ENCODE results near the gene FAM174B.

Gene FAM174B

DNA sequence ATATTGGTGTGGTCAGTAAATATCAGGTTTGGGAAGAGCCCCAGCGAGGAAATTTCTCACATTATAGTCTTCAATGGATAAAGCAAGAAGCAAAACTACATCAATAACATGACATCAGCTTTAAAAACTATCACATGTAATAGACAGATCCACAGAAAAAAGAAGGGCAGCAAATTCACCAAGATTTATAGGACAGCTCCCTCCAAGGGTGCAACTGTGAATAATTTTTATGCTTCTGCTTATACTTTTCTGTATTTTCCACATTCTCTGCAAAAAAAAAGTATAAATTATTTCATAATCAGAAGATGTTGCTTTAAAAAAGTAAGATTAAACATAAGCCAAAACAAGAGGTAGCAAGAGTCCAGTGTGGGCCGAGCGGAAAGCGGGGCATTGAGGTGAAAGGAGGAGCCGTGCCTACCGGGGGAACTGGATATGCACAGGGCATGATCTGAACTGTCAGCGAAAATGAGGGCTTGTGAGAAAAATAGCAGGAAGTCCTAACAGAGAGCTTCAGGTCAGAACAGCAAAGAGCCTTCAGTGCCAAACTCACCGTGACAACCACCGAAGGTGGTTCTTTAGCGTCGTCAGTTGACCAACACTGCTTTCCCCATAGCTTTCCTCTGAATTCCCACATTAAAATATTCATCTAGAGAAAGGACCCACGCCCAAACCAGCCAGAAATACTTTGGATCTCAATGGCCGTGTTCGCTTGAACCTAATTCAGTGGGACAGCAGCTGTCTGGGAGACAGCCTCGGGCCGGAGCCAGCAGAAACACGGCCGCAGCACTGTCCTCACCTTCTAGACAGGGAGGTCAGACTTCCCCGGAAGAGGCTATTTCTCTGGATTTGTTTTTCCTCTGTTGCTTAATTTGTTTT lies 59.8 kb downstream of the FAM174B start:
- H3K4me1 Mint-ChIP-seq (ENCODE audit: low read depth), result no peaks in the 10 kb centered on the region
- peaks cover 4% of the 10 kb centered on the region for H3K27me3 Mint-ChIP-seq (ENCODE audit: low read depth)
- H3K4me3 Mint-ChIP-seq, result no peak overlapping the region

GRCh38 chr15:92591275-92591674 lies 64.3 kb downstream of the FAM174B start:
- H3K27ac Mint-ChIP-seq, result no peak overlapping the region

More for the DNA sequence above, 59.8 kb downstream of the FAM174B start:
- H3K9me3 Mint-ChIP-seq, result no peaks in the 10 kb centered on the region
- H3K27ac Mint-ChIP-seq, result no peak overlapping the region
- H3K36me3 Mint-ChIP-seq (ENCODE audit: low read depth), result no peaks in the 10 kb centered on the region

DNA sequence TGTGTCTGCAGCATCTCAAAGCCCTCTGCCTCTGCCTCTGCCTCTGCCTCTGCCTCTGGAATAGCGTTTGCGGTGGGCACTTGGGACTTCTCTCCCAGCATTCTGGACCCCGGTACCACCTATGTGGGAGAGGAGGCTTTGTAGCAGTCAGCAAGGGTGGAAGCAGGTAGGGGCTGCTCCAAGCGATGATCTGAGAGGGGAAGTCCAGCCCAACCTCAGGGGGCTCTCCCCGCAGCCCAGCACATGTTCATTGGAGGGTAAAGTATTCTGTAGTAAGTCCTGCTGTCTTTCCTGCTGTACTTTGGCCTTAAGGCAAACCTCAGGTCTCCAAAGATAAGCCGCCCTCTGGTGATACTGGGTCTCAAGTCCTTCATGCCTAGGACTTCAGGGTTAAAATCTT lies 68.6 kb downstream of the FAM174B start:
- H3K27me3 Mint-ChIP-seq (ENCODE audit: low read depth), result no peaks in the 10 kb centered on the region
- no peaks in the 10 kb centered on the region for H3K9me3 Mint-ChIP-seq
- no peak overlapping the region for H3K27ac Mint-ChIP-seq
- no peaks in the 10 kb centered on the region for H3K36me3 Mint-ChIP-seq (ENCODE audit: low read depth)
- H3K4me1 Mint-ChIP-seq (ENCODE audit: low read depth), result no peaks in the 10 kb centered on the region
- H3K4me3 Mint-ChIP-seq, result no peak overlapping the region

More at GRCh38 chr15:92591275-92591674, 64.3 kb downstream of the FAM174B start:
- Mint-ChIP-seq H3K4me3 (no peak overlapping the region), H3K36me3 (ENCODE audit: low read depth) (no peaks in the 10 kb centered on the region), H3K4me1 (ENCODE audit: low read depth) (no peaks in the 10 kb centered on the region), H3K9me3 (no peaks in the 10 kb centered on the region), H3K27me3 (ENCODE audit: low read depth) (peaks cover 4% of the 10 kb centered on the region)

DNA sequence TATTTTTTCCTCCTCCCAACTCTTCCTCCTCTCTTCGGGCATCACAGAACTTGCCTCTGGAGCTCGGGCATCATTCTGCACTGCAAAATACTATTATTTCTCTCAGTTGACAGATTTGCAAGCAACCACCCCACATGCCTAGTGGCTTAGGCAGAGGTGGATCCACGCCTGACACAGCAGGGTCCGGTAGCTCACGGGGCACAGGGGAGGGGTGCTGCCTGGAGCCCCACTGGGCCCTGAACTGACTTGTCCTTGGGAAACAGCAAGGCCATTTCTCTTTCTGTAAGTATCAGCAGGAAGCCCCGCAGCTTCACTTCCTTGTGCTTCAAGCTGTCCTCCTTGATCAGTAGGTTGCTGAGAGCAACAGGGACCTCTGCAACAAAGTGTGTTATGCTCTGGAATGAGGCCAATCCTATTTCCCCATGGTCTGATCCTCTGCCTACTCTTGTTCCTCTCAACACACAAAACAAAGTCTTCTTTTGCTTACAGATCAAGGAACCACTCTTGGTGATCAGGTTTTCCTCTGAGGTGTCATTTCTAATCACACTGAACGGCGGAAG lies 69.1 kb downstream of the FAM174B start:
- Mint-ChIP-seq H3K4me3 (no peak overlapping the region), H3K27ac (no peak overlapping the region), H3K4me1 (ENCODE audit: low read depth) (no peaks in the 10 kb centered on the region), H3K9me3 (no peaks in the 10 kb centered on the region), H3K27me3 (ENCODE audit: low read depth) (no peaks in the 10 kb centered on the region), H3K36me3 (ENCODE audit: low read depth) (no peaks in the 10 kb centered on the region)

GRCh38 chr15:92584105-92584504 lies 71.5 kb downstream of the FAM174B start:
- H3K27me3 Mint-ChIP-seq (ENCODE audit: low read depth), result no peaks in the 10 kb centered on the region

DNA sequence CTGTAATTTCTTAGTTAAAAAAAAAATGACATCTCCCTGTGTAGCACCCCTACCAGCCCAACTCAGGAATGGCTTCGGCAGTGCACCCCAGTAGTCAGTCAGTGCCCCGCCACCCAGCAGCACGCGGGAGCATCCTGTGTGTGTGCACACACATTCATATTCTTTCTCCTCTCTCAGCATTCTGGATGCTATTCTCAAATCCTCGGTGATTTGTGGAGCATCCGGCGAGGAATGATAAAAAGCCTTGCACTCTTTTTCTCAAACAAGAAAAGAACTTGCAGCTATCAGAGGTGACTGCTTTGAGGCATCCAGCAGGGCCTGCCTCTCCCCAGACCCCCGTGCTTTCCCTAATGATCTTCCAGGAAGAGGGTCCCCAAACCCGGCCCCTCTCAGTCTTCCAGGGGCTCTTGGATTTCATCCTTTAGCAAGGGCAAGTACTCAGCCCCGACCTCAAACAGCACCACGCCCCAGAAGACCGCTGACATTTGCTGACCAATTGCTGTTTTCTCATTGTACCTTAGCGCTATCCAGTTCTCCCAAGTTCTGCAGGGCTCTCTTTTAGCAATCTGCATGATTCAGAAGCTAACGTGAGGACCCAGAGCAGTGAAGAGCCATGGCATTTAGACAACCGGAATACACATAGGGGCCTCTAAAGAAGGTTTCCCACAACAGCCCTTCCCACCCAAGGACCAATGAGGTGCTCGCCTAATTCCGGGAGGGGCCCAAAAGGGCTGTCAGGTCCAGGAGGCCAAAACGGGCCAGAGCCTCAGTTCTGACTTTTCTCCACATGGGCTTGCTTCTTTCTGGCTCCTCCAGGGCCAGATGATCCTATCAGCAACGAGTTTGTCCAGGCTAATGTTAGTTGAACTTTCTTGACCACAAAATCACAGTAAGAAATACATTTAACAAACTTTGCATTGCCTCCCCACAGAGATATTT lies 72.2 kb downstream of the FAM174B start:
- H3K4me1 Mint-ChIP-seq (ENCODE audit: low read depth), result no peaks in the 10 kb centered on the region
- no peaks in the 10 kb centered on the region for H3K9me3 Mint-ChIP-seq
- H3K4me3 Mint-ChIP-seq, result no peak overlapping the region
- H3K27ac Mint-ChIP-seq, result no peak overlapping the region
- no peaks in the 10 kb centered on the region for H3K36me3 Mint-ChIP-seq (ENCODE audit: low read depth)
- peaks cover 3% of the 10 kb centered on the region for H3K27me3 Mint-ChIP-seq (ENCODE audit: low read depth)

More at GRCh38 chr15:92584105-92584504, 71.5 kb downstream of the FAM174B start:
- H3K27ac Mint-ChIP-seq, result no peak overlapping the region
- H3K36me3 Mint-ChIP-seq (ENCODE audit: low read depth), result no peaks in the 10 kb centered on the region
- no peak overlapping the region for H3K4me3 Mint-ChIP-seq
- H3K4me1 Mint-ChIP-seq (ENCODE audit: low read depth), result no peaks in the 10 kb centered on the region
- H3K9me3 Mint-ChIP-seq, result no peaks in the 10 kb centered on the region

DNA sequence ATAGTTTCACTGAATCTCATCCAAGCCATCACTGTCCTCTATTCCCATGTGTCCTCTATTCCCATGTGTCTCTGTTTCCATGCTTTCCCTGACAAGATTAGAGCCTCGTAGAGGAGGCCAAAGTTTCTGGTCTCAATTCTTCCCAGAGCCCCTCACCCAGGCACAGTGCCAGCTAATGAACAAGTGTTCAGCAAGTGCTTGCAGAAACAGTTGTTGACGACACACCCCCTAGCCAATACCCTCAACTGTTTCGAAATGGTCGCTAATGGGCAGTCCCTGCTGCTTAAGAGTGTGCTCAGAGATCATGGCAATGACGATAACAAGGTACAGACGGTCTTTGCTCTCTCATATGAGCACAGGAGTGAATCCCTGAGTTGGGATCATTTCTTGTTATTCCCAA lies 73.4 kb downstream of the FAM174B start:
- no peak overlapping the region for H3K27ac Mint-ChIP-seq
- H3K9me3 Mint-ChIP-seq, result no peaks in the 10 kb centered on the region
- H3K4me3 Mint-ChIP-seq, result no peak overlapping the region
- H3K27me3 Mint-ChIP-seq (ENCODE audit: low read depth), result peaks cover 8% of the 10 kb centered on the region
- no peaks in the 10 kb centered on the region for H3K4me1 Mint-ChIP-seq (ENCODE audit: low read depth)
- H3K36me3 Mint-ChIP-seq (ENCODE audit: low read depth), result no peaks in the 10 kb centered on the region

- H3K9me3 Mint-ChIP-seq, result no peaks in the 10 kb centered on the region
- H3K4me3 Mint-ChIP-seq, result no peak overlapping the region
- H3K27me3 Mint-ChIP-seq (ENCODE audit: low read depth), result peaks cover 8% of the 10 kb centered on the region
- no peak overlapping the region for H3K27ac Mint-ChIP-seq
- no peaks in the 10 kb centered on the region for H3K4me1 Mint-ChIP-seq (ENCODE audit: low read depth)
- H3K36me3 Mint-ChIP-seq (ENCODE audit: low read depth), result no peaks in the 10 kb centered on the region
Measured at GRCh38 chr15:92580933-92581445, 74.6 kb downstream of the FAM174B start.

GRCh38 chr15:92580521-92580920 lies 75.1 kb downstream of the FAM174B start:
- Mint-ChIP-seq H3K27me3 (ENCODE audit: low read depth) (peaks cover 8% of the 10 kb centered on the region), H3K36me3 (ENCODE audit: low read depth) (no peaks in the 10 kb centered on the region), H3K27ac (no peak overlapping the region), H3K9me3 (no peaks in the 10 kb centered on the region), H3K4me3 (no peak overlapping the region), H3K4me1 (ENCODE audit: low read depth) (no peaks in the 10 kb centered on the region)

- Mint-ChIP-seq H3K36me3 (ENCODE audit: low read depth) (no peaks in the 10 kb centered on the region), H3K27ac (no peak overlapping the region), H3K4me1 (ENCODE audit: low read depth) (no peaks in the 10 kb centered on the region), H3K27me3 (ENCODE audit: low read depth) (peaks cover 8% of the 10 kb centered on the region), H3K4me3 (no peak overlapping the region), H3K9me3 (no peaks in the 10 kb centered on the region)
Measured at GRCh38 chr15:92579931-92580470, 75.6 kb downstream of the FAM174B start.

GRCh38 chr15:92579486-92579885 lies 76.1 kb downstream of the FAM174B start:
- Mint-ChIP-seq H3K9me3 (no peaks in the 10 kb centered on the region), H3K36me3 (ENCODE audit: low read depth) (no peaks in the 10 kb centered on the region), H3K27ac (no peak overlapping the region), H3K4me3 (no peak overlapping the region), H3K4me1 (ENCODE audit: low read depth) (no peaks in the 10 kb centered on the region), H3K27me3 (ENCODE audit: low read depth) (peaks cover 8% of the 10 kb centered on the region)

DNA sequence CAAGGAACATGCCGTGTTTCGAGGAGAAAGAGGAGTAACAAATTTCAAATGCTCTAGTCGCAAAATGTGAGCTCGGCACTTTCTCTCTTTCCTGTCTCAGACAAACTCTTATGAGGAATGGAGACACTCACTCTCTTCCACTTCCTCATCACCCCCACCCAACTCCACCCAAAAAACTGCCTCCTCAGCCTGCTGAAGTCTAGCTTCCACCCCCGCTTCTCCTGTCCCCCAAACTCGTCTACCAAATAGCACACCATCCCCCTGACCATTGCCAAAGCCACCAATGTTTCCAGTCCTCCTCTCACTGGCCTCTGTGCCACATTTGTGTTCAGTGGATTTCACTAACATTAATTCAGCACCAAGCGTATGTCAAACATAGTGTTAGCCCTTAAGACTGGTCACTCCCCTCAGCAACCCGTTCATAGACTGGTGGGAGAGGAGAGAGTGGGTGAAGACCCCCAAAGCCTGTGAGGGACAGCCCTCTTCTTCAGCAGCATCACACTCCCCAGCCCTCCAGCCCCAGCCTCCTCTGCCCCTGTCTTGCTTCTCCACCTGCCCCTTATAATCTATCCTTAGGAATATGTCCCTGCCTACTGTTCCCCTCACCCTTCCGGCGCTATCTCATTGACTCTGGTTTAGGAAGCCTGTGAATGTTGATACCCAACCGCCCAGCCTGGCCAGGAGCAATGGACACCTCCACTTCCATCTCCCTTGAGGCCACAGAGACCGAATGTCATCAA lies 77.3 kb downstream of the FAM174B start:
- Mint-ChIP-seq H3K36me3 (ENCODE audit: low read depth) (no peaks in the 10 kb centered on the region), H3K4me3 (no peak overlapping the region), H3K27ac (no peak overlapping the region), H3K9me3 (no peaks in the 10 kb centered on the region), H3K27me3 (ENCODE audit: low read depth) (peaks cover 10% of the 10 kb centered on the region), H3K4me1 (ENCODE audit: low read depth) (no peaks in the 10 kb centered on the region)

DNA sequence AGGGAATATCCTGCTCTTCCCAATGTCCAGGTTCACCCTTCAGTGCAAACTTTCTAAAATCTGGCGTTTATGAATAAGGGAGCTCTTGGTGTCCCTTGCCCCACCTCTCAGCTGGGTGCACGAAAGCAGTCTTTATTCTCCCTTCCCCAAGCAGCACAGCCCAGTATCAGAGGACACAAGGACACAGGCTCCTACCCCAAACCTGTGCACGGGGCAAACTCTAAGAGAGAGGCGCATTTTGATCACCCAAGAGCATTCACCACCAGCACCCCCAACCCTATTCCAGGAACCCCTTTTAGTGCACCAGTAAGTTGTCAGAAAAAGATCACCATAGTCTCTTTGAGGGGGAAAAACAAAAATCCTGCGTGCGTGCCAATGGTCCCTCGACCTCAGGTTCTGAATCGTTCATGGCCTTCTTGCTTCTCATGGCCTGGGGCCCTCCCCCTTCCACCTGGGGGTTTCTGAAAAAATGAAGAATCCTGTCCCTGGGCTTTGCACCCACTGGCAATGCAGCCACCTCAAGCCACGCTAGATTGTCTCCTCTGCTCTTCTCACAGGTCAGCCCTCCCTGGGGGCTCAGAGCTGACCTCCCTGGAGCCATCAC lies 78.9 kb downstream of the FAM174B start:
- H3K27ac Mint-ChIP-seq, result no peak overlapping the region
- H3K27me3 Mint-ChIP-seq (ENCODE audit: low read depth), result peaks cover 14% of the 10 kb centered on the region
- H3K36me3 Mint-ChIP-seq (ENCODE audit: low read depth), result no peaks in the 10 kb centered on the region
- no peak overlapping the region for H3K4me3 Mint-ChIP-seq
- H3K9me3 Mint-ChIP-seq, result no peaks in the 10 kb centered on the region
- no peaks in the 10 kb centered on the region for H3K4me1 Mint-ChIP-seq (ENCODE audit: low read depth)
